Hematopoietic multipotent progenitor cell treated with erythropoietin and hydrocortisone succinate and interleukin-3 and kit ligand, for 6 days (in vitro differentiated cells): ENCODE data around the gene KRT4.
"Not testable (repeated sequence)": the region's sequence is repeated elsewhere in the genome, so short reads cannot be mapped to it uniquely, and the experiment has no call there.

ENCODE experiments used
- DNase-seq: peaks from one replicate; pipeline ENCODE4 v3.0.0-alpha.2; 2015

KRT4 gene

DNA sequence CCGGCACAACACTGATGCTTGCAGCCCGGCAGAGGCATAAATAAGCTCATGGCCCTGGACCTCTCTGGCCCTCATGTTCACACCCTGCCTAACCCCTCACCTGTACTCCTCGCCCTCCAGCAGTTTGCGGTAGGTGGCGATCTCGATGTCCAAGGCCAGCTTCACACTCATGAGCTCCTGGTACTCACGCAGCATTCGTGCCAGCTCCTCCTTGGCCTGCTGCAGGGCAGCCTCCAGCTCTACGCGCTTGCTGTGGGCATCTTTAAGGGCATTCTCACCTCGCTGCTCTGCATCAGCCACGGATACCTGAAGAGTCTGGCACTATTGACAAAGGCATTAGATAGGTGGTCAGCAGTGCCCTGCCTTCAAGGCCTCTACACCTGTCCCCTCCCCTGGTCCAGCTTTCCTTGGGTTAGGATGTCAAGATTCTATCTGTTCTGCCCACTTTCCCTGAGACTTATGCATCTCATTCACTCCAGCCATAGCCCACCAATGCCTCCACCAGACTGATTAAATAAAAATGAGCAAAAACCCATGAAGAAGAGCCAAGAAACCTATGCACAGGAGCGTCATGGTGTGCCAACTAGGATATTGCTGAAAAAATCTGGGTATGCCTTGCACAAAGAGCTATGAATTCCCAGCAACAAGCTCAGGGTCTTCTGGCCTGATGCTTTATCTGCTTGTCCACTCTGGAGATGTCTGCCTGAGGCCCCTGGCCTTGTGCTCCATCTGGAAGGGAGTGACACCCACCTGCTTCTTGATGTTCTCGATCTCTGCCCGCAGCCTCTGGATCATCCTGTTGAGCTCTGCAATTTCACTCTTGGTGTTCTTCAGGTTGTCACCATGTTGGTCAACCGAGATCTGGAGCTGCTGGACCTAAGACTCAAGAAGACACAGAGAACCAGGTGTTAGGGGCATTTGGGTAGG lies 6.1 kb downstream of the KRT4 start:
- no peak for DNase-seq

GRCh38 chr12:52806821-52807543 lies 6.9 kb downstream of the KRT4 start:
- DNase-seq, result no peak

GRCh38 chr12:52806169-52806811 lies 7.6 kb downstream of the KRT4 start:
- DNase-seq, result no peak

- DNase-seq, result no peak
Measured at GRCh38 chr12:52805739-52806138, 8.2 kb downstream of the KRT4 start.

DNA sequence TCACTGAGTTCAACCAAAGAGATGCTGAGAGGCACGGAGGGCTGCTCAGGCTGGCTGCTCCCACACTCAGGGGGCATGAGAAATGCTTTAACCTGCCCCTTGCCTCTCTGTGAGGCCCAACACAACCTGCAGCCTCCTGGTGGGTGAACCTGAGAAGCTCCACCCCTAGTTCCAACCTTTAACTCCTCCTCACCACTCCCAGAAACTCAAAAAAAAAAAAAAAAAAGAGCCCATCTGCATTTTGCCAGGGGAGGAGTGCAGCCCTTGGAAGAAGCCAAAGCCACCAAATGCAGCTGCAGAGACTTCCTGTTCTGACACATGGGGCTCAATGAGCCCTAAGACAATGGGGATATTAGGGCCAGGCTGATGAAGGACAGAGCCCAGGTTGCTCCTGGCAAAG lies 8.9 kb downstream of the KRT4 start:
- peak; percentile 15 for DNase-seq

DNA sequence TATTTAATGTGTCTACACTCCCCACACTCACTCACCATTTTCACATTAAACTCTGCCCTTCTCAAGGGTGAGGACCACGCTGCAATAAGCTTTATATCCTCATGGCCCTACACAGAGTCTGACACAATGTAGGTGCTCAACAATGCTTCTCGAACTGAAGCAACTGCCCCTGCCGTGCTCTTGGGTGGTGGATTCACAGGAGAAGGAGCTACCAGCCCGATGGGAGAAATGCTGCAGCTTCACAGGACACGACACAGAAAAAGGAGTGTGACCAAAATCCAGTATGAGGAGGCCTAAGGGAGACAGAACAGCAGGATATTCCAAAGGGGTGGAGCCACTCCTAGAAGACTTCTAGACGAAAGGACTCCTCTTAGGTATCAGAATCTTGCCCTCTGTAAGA lies 11.5 kb downstream of the KRT4 start:
- no peak for DNase-seq

DNA sequence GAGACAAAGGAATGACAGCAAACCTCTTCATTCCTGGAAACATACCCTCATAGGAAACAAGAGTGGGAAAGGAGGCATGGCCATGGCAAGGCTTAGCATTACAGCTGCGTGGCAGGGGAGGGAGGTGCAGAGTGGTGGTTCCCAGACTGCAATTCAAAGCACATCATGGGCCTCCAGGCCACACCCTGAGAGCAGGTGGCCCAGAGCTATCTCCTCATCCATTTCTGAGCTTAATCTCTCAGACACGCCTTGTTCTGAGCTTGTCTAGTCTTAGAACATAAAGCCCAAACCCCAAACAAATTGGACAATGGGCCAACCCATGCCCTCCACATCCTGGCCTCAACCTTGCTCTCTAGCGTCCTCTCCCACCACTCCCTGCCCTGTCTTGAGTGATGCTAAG lies 12.1 kb downstream of the KRT4 start:
- DNase-seq, result no peak

GRCh38 chr12:52800259-52800917 lies 13.5 kb downstream of the KRT4 start:
- no peak for DNase-seq

GRCh38 chr12:52799505-52800211 lies 14.3 kb downstream of the KRT4 start:
- DNase-seq, result no peak

GRCh38 chr12:52798671-52799504 lies 15.0 kb downstream of the KRT4 start:
- DNase-seq, result no peak

DNA sequence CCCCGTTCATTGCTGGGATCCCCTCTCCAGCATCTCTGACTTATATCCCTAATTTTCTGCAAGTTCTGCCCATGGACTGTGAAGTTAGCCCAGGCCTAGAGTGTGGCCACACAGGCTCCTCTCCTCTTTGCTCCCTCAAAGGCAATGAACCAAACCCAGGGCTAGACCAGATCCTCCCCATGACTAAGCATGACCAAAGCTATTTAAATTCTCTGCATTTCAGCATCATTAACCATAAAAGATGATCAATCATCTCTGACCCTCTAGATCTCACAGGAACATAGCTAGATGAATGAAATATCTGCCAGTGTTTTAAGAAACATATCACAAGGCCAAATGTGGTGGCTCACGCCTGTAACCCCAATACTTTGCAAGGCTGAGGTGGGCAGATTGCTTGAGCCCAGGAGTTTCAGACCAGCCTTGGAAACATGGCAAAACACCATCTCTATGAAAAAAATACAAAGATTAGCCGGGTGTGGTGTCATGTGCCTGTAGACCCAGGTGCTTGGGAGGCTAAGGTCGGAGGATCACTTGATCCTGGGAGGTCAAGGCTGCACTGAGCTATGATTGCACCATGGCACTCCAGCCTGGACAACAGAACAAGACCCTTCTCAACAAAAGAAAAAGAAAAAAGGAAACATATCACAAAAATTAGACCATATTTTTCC lies 15.8 kb downstream of the KRT4 start:
- peak; percentile 52 for DNase-seq

DNA sequence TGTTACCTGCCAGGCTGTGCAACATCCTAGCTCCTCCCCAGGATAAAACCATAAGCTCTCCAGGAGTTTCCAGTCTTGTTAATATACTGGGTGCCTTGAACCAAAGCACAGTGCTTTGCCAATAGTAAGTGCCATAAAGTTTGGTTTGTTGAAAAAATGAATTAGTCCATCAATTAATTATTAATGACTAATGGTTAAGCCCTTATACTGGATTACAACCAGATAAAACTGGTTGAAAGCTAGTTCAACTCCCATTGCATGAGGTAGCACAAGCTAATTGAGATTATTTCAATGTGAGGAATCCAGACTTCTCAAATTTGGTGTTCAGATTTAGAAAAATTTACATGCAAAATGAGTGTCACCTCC lies 16.4 kb downstream of the KRT4 start:
- no peak for DNase-seq

- DNase-seq, result peak; percentile 97
Measured at GRCh38 chr12:52796839-52797528, 16.9 kb downstream of the KRT4 start.

DNA sequence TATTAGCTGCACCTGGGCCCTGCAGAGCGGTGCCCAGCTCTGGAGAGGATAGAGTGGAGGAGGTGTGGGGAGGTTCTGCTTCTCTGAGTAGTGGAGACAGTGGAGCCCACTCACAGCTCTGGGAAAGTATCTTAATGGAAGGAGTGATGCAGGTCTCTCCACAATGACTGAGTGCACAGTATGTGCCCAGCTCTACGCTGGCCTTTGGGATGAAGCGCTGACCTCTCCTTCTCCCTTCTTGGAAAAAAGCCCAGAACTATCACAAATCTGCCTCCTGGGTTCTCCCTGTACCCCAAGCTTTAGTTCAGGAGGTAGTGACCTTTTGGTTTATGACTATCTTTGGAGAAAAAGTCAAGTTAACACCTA lies 17.5 kb downstream of the KRT4 start:
- DNase-seq, result no peak

GRCh38 chr12:52795694-52796428 lies 18.1 kb downstream of the KRT4 start, which contains the start of gene KRT3:
Gene KRT3 (minus strand): TSS chr12:52796117. CDS start chr12:52796042, 75 bp downstream.
- no peak for DNase-seq

DNA sequence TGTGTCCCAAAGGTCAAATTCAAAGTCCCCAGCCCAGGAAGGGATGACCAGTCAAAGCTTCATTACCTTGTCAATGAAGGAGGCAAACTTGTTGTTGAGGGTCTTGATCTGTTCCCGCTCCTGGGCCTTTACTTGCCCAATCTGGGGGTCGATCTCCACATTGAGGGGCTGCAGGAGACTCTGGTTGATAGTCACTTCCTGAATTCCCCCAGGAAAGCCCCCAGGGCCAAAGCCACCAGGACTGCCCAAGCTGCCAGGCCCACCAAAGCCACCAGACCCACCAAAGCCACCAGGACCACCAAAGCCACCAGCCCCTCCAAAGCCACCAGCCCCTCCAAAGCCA lies 18.6 kb downstream of the KRT4 start:
- DNase-seq, result not testable (repeated sequence)

DNA sequence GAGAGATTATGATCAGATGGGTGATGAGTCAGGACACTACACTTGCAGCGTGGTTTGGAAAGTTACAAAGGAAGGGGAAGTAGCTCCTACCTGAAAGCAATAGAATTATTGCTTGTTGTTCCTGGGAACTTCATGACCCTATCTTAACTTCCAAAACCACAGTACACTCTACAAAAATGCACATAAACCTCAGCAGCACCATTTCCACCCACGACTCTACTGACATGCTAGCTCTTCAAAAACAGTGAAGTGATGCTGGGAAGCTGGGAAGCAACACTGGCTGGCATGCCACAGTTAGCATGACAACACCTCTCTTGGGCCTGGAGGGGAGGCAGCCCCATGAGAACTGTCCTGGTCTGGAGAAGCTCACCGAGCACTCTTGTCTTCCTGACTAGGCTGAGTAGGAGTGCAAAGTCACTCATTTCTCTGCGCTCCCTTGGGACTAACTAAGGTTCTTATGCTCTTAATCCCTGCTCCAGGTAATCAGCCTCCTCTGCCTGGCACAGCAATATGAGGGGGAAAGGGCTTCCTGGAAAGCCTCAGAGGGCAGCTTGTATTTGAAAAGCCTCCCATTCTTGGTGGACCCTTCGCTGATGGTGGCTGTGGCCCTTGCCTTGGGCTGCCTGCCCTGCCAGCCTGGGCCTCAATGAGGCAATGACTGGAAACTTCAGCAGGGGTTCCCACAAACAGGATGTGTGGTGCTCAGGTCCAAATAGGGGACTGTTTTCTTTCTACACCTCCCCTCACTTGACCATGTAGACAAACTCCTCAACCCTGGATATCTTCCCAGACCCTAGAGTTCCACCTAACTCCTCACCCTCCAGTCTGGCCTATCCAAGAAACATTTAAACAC lies 19.2 kb downstream of the KRT4 start:
- DNase-seq, result peak; percentile 24

- DNase-seq, result peak; percentile 17
Measured at GRCh38 chr12:52792185-52793029, 21.5 kb downstream of the KRT4 start.
